Stimulated activated naive CD4-positive, alpha-beta T cell treated with Interleukin-2 at 50 U/mL for 16 hours (primary cell): ENCODE data around the gene ZBTB7A.

ENCODE experiments used
- DNase-seq: peaks from one replicate; lab custom pipeline; 2025; lab: John Stamatoyannopoulos, UW

Gene ZBTB7A

DNA sequence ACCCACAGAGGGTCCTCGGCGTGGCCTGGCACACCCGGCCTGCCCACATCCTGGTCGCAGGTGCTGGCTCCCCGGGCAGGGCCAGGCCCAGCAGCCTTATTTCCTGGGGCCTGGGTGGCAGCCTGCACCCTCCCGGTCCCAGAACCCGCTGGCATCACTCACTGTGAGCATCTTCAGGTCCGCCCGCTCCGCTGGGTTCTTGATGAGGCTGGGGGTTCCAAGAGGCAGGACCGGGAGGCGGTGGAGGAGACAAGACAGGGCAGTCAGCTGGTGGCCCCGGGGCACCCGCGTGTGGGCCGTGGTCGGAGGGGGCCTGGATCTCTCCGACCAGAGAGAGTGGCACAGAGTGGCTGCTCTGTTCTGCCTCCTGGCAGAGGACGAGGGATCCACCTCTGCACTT lies 27.6 kb upstream of the ZBTB7A start:
- no peak for DNase-seq

- no peak for DNase-seq
These were observed 27.0 kb upstream of the ZBTB7A start for GRCh38 chr19:4093643-4094175.

GRCh38 chr19:4090356-4091220 lies 23.9 kb upstream of the ZBTB7A start:
- no peak for DNase-seq

GRCh38 chr19:4089946-4090345 lies 23.2 kb upstream of the ZBTB7A start:
- no peak for DNase-seq

- no peak for DNase-seq
These were observed 22.8 kb upstream of the ZBTB7A start for GRCh38 chr19:4089400-4089908.

DNA sequence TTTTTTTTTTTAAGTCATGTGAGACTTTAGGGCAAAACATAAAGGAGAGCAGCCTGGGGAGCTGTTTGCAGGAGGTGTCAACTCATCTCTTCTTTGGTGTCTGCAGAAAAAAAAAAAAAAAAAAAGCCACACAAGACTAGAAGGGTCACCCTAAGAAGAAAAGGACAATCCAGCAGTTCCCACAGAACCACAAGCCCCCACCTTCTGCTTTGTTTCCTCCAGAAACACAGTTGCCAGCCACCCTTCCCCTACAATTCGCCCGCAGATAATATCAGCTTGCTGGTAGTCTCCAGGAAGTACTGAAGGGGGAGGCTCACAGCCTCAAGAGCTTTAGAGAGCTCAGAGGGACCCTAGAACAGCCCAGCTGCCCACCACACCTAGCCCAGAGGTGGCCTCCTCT lies 22.3 kb upstream of the ZBTB7A start:
- DNase-seq: no peak

GRCh38 chr19:4087787-4088679 lies 21.3 kb upstream of the ZBTB7A start:
- DNase-seq: no peak

DNA sequence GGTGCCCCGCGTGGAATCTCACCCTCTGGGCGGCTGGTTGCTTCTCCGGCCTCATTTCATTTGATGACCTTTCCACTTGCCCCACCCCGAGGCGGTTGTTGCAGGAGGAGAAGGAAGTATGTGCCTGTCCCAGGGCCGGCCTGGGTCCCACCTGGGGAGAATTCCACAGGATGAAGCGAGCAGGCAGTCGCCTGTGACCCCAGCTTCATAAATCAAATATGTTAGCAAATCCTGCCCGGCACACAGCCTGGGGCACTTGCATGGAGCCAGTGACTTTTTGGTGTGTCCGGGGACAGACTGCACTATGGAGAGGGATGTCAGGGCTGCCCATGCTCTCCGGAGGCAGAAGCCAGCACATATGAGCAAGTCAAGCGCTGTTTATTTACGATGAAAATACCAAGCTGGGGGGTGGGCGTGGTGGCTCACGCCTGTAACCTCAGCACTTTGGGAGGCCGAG lies 19.7 kb upstream of the ZBTB7A start:
- DNase-seq: no peak

DNA sequence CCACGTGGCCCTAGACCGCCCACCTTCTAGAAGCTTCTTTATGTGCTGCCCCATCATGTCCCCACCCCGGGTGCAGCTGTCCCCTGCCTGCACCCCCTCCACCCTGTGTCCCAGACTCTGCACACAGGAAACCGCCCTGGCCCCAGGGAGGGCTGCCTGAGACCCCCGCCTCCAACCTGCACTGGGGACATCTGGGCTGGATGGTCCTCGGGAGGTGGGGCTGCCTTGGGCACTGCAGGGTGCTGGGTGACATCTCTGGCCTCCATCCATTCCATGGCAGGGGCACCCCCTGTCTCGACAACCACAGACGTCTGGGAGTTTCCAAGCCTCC lies 17.8 kb upstream of the ZBTB7A start:
- no peak for DNase-seq

GRCh38 chr19:4083677-4084546 lies 17.2 kb upstream of the ZBTB7A start:
- peak; percentile 24 for DNase-seq

- no peak for DNase-seq
These were observed 15.5 kb upstream of the ZBTB7A start for GRCh38 chr19:4082172-4082571.

DNA sequence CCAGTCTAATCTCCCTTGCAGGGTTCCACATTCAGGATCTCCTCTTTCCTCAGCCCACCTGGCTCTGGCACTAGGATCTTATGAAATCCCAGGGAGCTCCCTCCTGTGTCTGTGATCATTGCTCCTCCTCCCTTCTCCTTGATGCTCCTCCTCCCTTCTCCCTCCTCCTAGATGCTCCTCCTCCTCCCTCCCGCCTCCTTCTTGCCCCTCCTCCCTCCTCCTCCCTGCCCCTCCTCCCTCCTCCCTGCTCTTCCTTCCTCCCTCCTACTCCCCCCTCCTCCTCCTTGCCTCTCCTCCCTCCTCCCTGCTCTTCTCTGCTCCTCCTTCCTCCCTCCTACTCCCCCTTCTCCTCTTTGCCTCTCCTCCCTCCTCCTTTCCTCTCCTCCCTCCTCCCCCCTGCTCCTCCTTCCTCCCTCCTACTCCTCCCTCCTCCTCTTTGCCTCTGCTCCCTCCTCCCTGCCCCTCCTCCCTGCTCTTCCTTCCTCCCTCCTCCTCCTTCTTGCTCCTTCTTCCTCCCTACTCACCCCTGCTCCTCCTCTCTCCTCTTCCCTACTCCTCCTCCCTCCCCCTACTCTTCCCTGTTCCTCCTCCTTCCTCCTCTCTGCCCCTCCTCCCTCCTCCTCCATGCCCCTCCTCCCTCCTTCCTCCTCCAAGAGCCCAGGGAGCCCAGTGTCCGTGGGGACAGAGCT lies 14.9 kb upstream of the ZBTB7A start:
- DNase-seq: no peak

GRCh38 chr19:4080473-4080872 lies 13.8 kb upstream of the ZBTB7A start:
- DNase-seq: no peak

- peak; percentile 42 for DNase-seq
These were observed 11.3 kb upstream of the ZBTB7A start for GRCh38 chr19:4077800-4078684.

DNA sequence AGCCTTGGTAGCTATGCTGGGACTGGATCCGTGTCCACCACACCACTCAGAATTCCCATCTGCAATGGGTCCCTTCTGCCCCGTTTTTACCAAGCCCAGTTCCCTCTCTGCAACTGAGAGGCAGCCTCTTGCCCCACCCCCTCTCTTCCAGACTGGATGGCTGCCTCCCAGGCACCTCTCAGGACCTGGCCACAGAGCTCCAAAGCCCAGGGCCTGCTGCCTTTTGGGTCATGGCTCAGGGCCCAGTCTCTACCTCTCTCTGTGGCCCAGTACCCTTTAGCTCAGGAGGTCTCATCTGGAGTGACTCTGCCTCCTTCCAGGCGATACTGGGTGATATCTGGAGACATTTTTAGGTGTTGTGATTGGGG lies 10.3 kb upstream of the ZBTB7A start:
- no peak for DNase-seq

DNA sequence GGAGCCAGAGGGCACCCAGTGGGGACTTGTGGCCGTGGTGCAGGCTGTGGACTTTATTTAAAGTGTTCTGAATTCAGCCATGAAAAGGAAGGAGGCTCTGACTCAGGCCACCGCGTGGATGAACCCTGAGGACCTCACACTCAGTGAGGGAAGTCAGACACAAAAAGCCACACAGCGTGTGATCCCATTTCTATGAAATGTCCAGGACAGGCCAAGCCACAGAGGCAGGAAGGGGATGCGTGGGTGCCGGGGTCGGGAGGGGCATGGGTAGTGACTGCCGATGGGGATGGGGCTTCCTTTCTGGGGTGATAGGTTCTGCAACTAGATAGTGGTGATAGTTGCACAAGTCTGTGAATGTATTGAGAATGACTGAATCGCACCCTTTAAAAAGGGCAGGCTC lies 8.7 kb upstream of the ZBTB7A start:
- no peak for DNase-seq

DNA sequence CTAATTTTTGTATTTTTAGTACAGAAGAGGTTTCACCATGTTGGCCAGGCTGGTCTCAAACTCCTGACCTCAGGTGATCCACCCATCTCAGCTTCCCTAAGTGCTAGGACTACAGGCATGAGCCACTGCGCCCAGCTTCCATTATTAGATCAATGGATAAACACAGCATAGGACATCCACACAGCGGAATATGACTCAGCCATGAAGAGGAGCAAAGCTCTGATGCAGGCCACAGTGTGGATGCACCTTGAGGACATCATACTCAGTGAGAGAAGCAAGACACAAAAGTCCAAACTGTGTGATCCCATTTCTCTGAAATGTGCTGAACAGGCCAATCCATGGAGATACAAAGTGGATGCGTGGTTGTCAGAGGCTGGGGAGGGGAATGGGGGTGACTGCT lies 4.9 kb upstream of the ZBTB7A start:
- DNase-seq: no peak

DNA sequence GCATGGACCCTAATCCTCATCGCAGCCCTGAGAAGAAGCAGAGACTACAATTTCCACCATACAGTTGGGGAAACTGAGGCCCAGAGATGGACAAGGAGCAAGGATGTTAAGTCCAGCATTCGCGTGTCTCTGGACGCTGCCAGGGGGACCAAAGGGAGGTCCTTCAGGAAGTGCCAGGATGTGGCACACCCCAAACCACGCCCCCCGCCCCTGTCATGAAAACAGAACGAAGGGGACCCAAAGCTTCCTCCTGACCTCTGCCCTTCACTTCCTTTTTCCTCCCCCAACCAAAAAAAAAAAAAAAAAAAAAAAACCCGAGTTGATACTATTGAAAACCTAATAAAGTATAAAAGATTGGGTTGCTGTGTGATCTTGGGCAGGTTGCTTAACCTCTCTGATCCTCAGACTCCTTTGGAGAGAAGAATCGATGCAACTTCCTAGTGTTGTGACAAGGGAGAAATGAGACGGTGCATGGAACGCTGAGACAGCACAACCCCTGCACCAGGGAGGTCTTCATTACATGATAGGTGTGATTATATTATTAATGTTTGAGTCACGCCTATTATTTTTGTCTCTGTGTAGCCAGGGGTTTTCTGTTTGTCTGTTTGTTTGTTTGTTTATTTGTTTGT lies 2.7 kb upstream of the ZBTB7A start:
- DNase-seq: peak; percentile 46
